ENCODE data around the gene ALDH9A1. TPM values are rescaled to one million over a fixed set of nuclear protein-coding genes. Genes with fewer than 3 reads are reported as not detected.

ALDH9A1 gene
- total and polyA plus RNA-seq, 10 of the 15 experiments (the other 5 are each of a cell fraction or from before 2014, with no cell fraction given), result 25.7 to 106 (median 36.3) TPM

- H3K9me3 ChIP-seq (replicated peaks; ENCODE audit: control insufficient read depth, insufficient read depth, low read length), result no peaks in the 10 kb centered on the region; the same call in 2 of the 3 replicates
- H3K9ac ChIP-seq (ENCODE audit: control insufficient read depth, insufficient read depth, low read length), result no peak overlapping the region
- BruUV-seq (replicated peaks), result no TSS peak
- WGBS (ENCODE audit: insufficient coverage, insufficient replicate concordance, low lambda C conversion rate, missing lambda C conversion rate), result 94% methylated on average over 3 of the region's 3 CpGs
- H3K27me3 ChIP-seq (replicated peaks in 1 of 2; ENCODE audit: control insufficient read depth in 2 of 2, insufficient read depth in 2 of 2, low read length in 1 of 2), result no peaks in the 10 kb centered on the region
- peaks cover 10 to 39% of the 10 kb centered on the region in 2 experiments for H3K36me3 ChIP-seq (ENCODE audit: control insufficient read depth in 2 of 2, insufficient read depth in 2 of 2, low read length in 1 of 2)
- ChIA-PET CTCF (interaction anchor here (1.1 kb wide), 1 partner anchor 74 kb away, joined by 3 read pairs; no protein-coding TSS in a partner anchor), POLR2A (no interaction called here), RAD21 (ENCODE audit: unreplicated experiment) (no interaction called here), SMC1A (ENCODE audit: uncharacterized antibody, unreplicated experiment) (no interaction called here)
- H3K79me2 ChIP-seq (ENCODE audit: control insufficient read depth, insufficient read depth, low read length), result no peaks in the 10 kb centered on the region
- DNase-seq (ENCODE audit: low read depth, low spot score) (no peak), FAIRE-seq (no peak), ATAC-seq (no peak)
- no peak overlapping the region for H2AFZ ChIP-seq (ENCODE audit: control insufficient read depth, low read depth, low read length)
- intact Hi-C loops (cut with micrococcal nuclease; ENCODE audit: unreplicated experiment) (no loop called here), in situ Hi-C loops (cut with MboI) (no loop called here)
- TF ChIP-seq, protein P1, sequence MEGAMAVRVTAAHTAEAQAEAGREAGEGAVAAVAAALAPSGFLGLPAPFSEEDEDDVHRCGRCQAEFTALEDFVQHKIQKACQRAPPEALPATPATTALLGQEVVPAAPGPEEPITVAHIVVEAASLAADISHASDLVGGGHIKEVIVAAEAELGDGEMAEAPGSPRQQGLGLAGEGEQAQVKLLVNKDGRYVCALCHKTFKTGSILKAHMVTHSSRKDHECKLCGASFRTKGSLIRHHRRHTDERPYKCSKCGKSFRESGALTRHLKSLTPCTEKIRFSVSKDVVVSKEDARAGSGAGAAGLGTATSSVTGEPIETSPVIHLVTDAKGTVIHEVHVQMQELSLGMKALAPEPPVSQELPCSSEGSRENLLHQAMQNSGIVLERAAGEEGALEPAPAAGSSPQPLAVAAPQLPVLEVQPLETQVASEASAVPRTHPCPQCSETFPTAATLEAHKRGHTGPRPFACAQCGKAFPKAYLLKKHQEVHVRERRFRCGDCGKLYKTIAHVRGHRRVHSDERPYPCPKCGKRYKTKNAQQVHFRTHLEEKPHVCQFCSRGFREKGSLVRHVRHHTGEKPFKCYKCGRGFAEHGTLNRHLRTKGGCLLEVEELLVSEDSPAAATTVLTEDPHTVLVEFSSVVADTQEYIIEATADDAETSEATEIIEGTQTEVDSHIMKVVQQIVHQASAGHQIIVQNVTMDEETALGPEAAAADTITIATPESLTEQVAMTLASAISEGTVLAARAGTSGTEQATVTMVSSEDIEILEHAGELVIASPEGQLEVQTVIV (IDR thresholded peaks at IDR 0.05; ENCODE audit: borderline replicate concordance, partially characterized antibody), result no peak
- TF ChIP-seq TCF7 (IDR thresholded peaks at IDR 0.05; ENCODE audit: borderline replicate concordance) (no peak), HDAC2 (IDR thresholded peaks at IDR 0.05) (no peak), GABPA (IDR thresholded peaks at IDR 0.05; ENCODE audit: low read depth) (no peak), EED (IDR thresholded peaks at IDR 0.05; ENCODE audit: low read depth) (no peak), SUZ12 (IDR thresholded peaks at IDR 0.05; ENCODE audit: unreplicated experiment) (no peak), RUNX3 (IDR thresholded peaks at IDR 0.05; ENCODE audit: low read length) (no peak)
- TF ChIP-seq, protein P2, sequence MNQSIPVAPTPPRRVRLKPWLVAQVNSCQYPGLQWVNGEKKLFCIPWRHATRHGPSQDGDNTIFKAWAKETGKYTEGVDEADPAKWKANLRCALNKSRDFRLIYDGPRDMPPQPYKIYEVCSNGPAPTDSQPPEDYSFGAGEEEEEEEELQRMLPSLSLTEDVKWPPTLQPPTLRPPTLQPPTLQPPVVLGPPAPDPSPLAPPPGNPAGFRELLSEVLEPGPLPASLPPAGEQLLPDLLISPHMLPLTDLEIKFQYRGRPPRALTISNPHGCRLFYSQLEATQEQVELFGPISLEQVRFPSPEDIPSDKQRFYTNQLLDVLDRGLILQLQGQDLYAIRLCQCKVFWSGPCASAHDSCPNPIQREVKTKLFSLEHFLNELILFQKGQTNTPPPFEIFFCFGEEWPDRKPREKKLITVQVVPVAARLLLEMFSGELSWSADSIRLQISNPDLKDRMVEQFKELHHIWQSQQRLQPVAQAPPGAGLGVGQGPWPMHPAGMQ (IDR thresholded peaks at IDR 0.05; ENCODE audit: borderline replicate concordance), result no peak
- no peaks in the 10 kb centered on the region for H3K4me1 ChIP-seq (ENCODE audit: control insufficient read depth, insufficient read depth, low read length)
- no peaks in the 10 kb centered on the region for H4K20me1 ChIP-seq (ENCODE audit: control insufficient read depth, insufficient read depth)
- H3K4me3 ChIP-seq, result no peak overlapping the region
- no peak overlapping the region for H3K27ac ChIP-seq (ENCODE audit: control insufficient read depth, insufficient read depth)
- no peak overlapping the region for H3K4me2 ChIP-seq (ENCODE audit: control insufficient read depth, insufficient read depth)
These were observed 30.2 kb downstream of the ALDH9A1 start for GRCh38 chr1:165668184-165668583.

Measured in GM12878 (cell line).